DMS 273 treated with DMSO at 0.1 percent for 48 hours (cell line): ENCODE results near the gene GTF2F1.
"Not testable (repeated sequence)": the region's sequence is repeated elsewhere in the genome, so short reads cannot be mapped to it uniquely, and the experiment has no call there.

Experiments used
- DNase-seq: peaks from one replicate; lab custom pipeline; 2025; lab: John Stamatoyannopoulos, UW

Gene GTF2F1

GRCh38 chr19:6384381-6384780 lies 8.6 kb downstream of the GTF2F1 start:
- no peak for DNase-seq

- DNase-seq, result no peak
Measured at GRCh38 chr19:6383188-6383587, 9.8 kb downstream of the GTF2F1 start.

- DNase-seq, result no peak
Measured at GRCh38 chr19:6381030-6381750, 11.8 kb downstream of the GTF2F1 start.

GRCh38 chr19:6379744-6380143 lies 13.2 kb downstream of the GTF2F1 start:
- DNase-seq, result no peak

- no peak for DNase-seq
Measured at GRCh38 chr19:6378486-6378885, 14.5 kb downstream of the GTF2F1 start.

GRCh38 chr19:6378041-6378440 lies 14.9 kb downstream of the GTF2F1 start:
- DNase-seq, result no peak

GRCh38 chr19:6376512-6377190 lies 16.3 kb downstream of the GTF2F1 start:
- DNase-seq, result no peak

- DNase-seq, result no peak
Measured at GRCh38 chr19:6375411-6376010, 17.5 kb downstream of the GTF2F1 start, which contains the start of gene PSPN. TSS of gene PSPN (minus strand) at chr19:6375933. CDS start at chr19:6375849, 84 bp downstream.

GRCh38 chr19:6374711-6375410 lies 18.1 kb downstream of the GTF2F1 start:
- DNase-seq, result no peak

GRCh38 chr19:6374161-6374709 lies 18.7 kb downstream of the GTF2F1 start:
- no peak for DNase-seq

- DNase-seq, result no peak
Measured at GRCh38 chr19:6373813-6374108, 19.2 kb downstream of the GTF2F1 start.

GRCh38 chr19:6373096-6373812 lies 19.7 kb downstream of the GTF2F1 start:
- peak; percentile 94 for DNase-seq

- peak; percentile 99 for DNase-seq
Measured at GRCh38 chr19:6372594-6373095, 20.3 kb downstream of the GTF2F1 start, which contains the start of gene ALKBH7. TSS of gene ALKBH7 (plus strand) at chr19:6372794. CDS start at chr19:6372821, 27 bp downstream.

- no peak for DNase-seq
Measured at GRCh38 chr19:6364353-6364752, 28.6 kb downstream of the GTF2F1 start.

- no peak for DNase-seq
Measured at GRCh38 chr19:6362351-6362801, 30.6 kb downstream of the GTF2F1 start.

- DNase-seq, result no peak
Measured at GRCh38 chr19:6362027-6362350, 31.0 kb downstream of the GTF2F1 start.

- not testable (repeated sequence) for DNase-seq
Measured at GRCh38 chr19:6360857-6361216, 32.1 kb downstream of the GTF2F1 start.

GRCh38 chr19:6360445-6360844 lies 32.5 kb downstream of the GTF2F1 start:
- DNase-seq, result not testable (repeated sequence)

- no peak for DNase-seq
Measured at GRCh38 chr19:6359568-6360341, 33.2 kb downstream of the GTF2F1 start.

GRCh38 chr19:6358003-6358402 lies 35.0 kb downstream of the GTF2F1 start:
- DNase-seq, result no peak

GRCh38 chr19:6357174-6357573 lies 35.8 kb downstream of the GTF2F1 start:
- DNase-seq, result no peak
